HepG2 (cell line): ENCODE data around the gene PADI6. TPM values are rescaled to one million over a fixed set of nuclear protein-coding genes. Genes with fewer than 3 reads are reported as not detected.

ENCODE experiments used
- ATAC-seq: fragments of 200-7000 bp; cut with Tn5 transposase; 3 replicates; pipeline ENCODE4 v1.9.1; 2020; ENCODE audit warnings: mild to moderate bottlenecking, moderate library complexity
- BruUV-seq: library from RNA; stranded (reverse); fragments of 400-500 nt; replicated peaks from 2 replicates; lab custom pipeline; 2021; lab: Mats Ljungman, UMichigan
- CTCF ChIA-PET: fragments of 300-600 bp; formaldehyde crosslinking; extraction: SDS; loops from one replicate; lab custom pipeline; 2021; ENCODE audit warnings: low total read pairs, inconsistent platforms, low intra/inter-chr PET ratio; lab: Yijun Ruan, JAX
- POLR2A ChIA-PET: fragments of 350-600 bp; sonication (Branson Sonifier 250); formaldehyde crosslinking; loops from one replicate; lab custom pipeline; 2020; ENCODE audit warnings: antibody characterized with exemption, inconsistent platforms; lab: Yijun Ruan, JAX
- DNase-seq: peaks from one replicate; pipeline ENCODE4 v3.0.0-alpha.2; 2015; ENCODE audit warnings: low spot score
- FAIRE-seq: peaks from 3 replicates; lab custom pipeline; 2011; peaks lifted over from hg19 to GRCh38; lab: Jason Lieb, UNC
- H2AFZ ChIP-seq: one replicate; pipeline ENCODE4 v1.6.1; 2011; ENCODE audit warnings: low read length, inconsistent platforms
- H3K27ac ChIP-seq: fragments of 300-600 bp; 3 replicates; pipeline ENCODE4 v1.8.0; 2011; ENCODE audit warnings: mixed run types, mild to moderate bottlenecking, mixed read lengths, low read length, inconsistent platforms; ENCODE audit not compliant: insufficient read depth; ENCODE audit errors: extremely low read length
- H3K27me3 ChIP-seq, 2 experiments: fragments of 200-600 bp in 1 of 2; 2 replicates in 1 of 2; 3 replicates in 1 of 2; pipeline versions ENCODE4 v1.6.0 to v1.8.0; 2011; ENCODE audit warnings: low read length in 2 of 2, mild to moderate bottlenecking in 2 of 2, moderate library complexity in 2 of 2, inconsistent platforms in 1 of 2; ENCODE audit not compliant: insufficient read depth in 2 of 2, control insufficient read depth in 1 of 2
- H3K36me3 ChIP-seq, 2 experiments: fragments of 200-600 bp in 1 of 2; replicated peaks in 1 of 2; 2 replicates in 1 of 2; 3 replicates in 1 of 2; pipeline versions ENCODE4 v1.5.1 to v1.8.0; 2011; ENCODE audit warnings: low read length in 2 of 2, inconsistent platforms in 1 of 2; ENCODE audit not compliant: insufficient read depth in 2 of 2, control insufficient read depth in 1 of 2
- H3K4me1 ChIP-seq: 2 replicates; pipeline ENCODE4 v1.5.1; 2012; ENCODE audit warnings: low read length, inconsistent platforms; ENCODE audit not compliant: insufficient read depth
- H3K4me2 ChIP-seq: 2 replicates; pipeline ENCODE4 v1.6.0; 2011; ENCODE audit warnings: low read depth, low read length, inconsistent platforms
- H3K4me3 ChIP-seq, 3 experiments: fragments of 200-600 bp in 1 of 3; sonication (generic), shearing (Covaris generic) in 1 of 3; replicated peaks in 1 of 3; 2 replicates each; pipeline ENCODE4 v1.5.1; 2011 to 2016; ENCODE audit warnings: low read length in 3 of 3, inconsistent platforms in 2 of 3, low read depth in 2 of 3, mild to moderate bottlenecking in 2 of 3, control low read depth in 1 of 3, mixed read lengths in 1 of 3; ENCODE audit not compliant: insufficient read depth in 1 of 3
- H3K79me2 ChIP-seq: one replicate; pipeline ENCODE4 v1.6.1; 2011; ENCODE audit warnings: low read length, inconsistent platforms; ENCODE audit not compliant: insufficient read depth
- H3K9ac ChIP-seq: 2 replicates; pipeline ENCODE4 v1.6.0; 2011; ENCODE audit warnings: mild to moderate bottlenecking, low read depth, low read length, inconsistent platforms; ENCODE audit not compliant: insufficient read depth
- H3K9me3 ChIP-seq: 2 replicates; pipeline ENCODE4 v1.5.1; 2012; ENCODE audit warnings: mild to moderate bottlenecking, low read length
- H4K20me1 ChIP-seq: 2 replicates; pipeline ENCODE4 v1.6.0; 2011; ENCODE audit warnings: inconsistent platforms, mild to moderate bottlenecking, low read length, moderate library complexity; ENCODE audit not compliant: insufficient read depth
- AKAP8 ChIP-seq: sonication (generic); formaldehyde crosslinking; IDR thresholded peaks from 2 replicates; pipeline ENCODE4 v1.5.1; 2020; ENCODE audit warnings: mild to moderate bottlenecking, missing genetic modification reagents
- THAP7 ChIP-seq: sonication (generic); formaldehyde crosslinking; IDR thresholded peaks from 2 replicates; pipeline ENCODE4 v1.8.1; 2023; ENCODE audit warnings: mild to moderate bottlenecking, missing genetic modification reagents
- ZNF629 ChIP-seq: sonication (generic); formaldehyde crosslinking; conservative IDR thresholded peaks from 2 replicates; pipeline ENCODE4 v1.5.0; 2020; ENCODE audit warnings: missing genetic modification reagents
- WGBS: methylation state at CpG from one replicate; pipeline ENCODE4 v1.1.6; 2017; ENCODE audit warnings: low lambda C conversion rate; 5-methylcytosine and 5-hydroxymethylcytosine counted together
- in situ Hi-C: cut with HindIII; loops from 2 replicates; pipeline ENCODE4 v1.10.0; 2017; ENCODE audit warnings: low pct_unique_long_range_greater_than_20kb; ENCODE audit not compliant: extremely low pct_ligation_motif_present
- intact Hi-C: fragments of 100-400 bp; cut with micrococcal nuclease; formaldehyde crosslinking; loops from one replicate; pipeline ENCODE4 v1.10.0; 2022; ENCODE audit not compliant: unreplicated experiment
- polyA plus RNA-seq, 8 experiments: library from polyadenylated mRNA; depleted of rRNA in 3 of 8; stranded (reverse) in 7 of 8; unstranded in 1 of 8; fragments of >200 nt; fragmentation: Illumina TruSeq in 4 of 8; extraction: Trizol in 4 of 8; gene quantifications; 2 replicates each; pipeline versions ENCODE4 v1.2.1 to v1.2.3, GENCODE V29; 2011 to 2016; ENCODE audit warnings: low read depth in 4 of 8, missing spikeins in 1 of 8, mixed read lengths in 1 of 8; ENCODE audit not compliant: insufficient read depth in 1 of 8
- total RNA-seq, 5 experiments: library from RNA; depleted of rRNA; stranded (reverse); fragments of >200 nt; fragmentation: Illumina TruSeq; extraction: Trizol; gene quantifications; 2 replicates each; pipeline ENCODE4 v1.2.3, GENCODE V29; 2016; ENCODE audit warnings: low read depth in 1 of 5
- TF ChIP-seq, protein P1 (sequence below): sonication (generic); formaldehyde crosslinking; IDR thresholded peaks from 2 replicates; pipeline ENCODE4 v1.5.0; 2020; ENCODE audit warnings: mild to moderate bottlenecking, missing genetic modification reagents

Gene PADI6
- total and polyA plus RNA-seq, 2 of the 13 experiments (the other 11 are each of a cell fraction or from before 2014, with no cell fraction given): not detected

GRCh38 chr1:17356387-17357026 lies 15.5 kb upstream of the PADI6 start (continued):
- TF ChIP-seq, protein P1, sequence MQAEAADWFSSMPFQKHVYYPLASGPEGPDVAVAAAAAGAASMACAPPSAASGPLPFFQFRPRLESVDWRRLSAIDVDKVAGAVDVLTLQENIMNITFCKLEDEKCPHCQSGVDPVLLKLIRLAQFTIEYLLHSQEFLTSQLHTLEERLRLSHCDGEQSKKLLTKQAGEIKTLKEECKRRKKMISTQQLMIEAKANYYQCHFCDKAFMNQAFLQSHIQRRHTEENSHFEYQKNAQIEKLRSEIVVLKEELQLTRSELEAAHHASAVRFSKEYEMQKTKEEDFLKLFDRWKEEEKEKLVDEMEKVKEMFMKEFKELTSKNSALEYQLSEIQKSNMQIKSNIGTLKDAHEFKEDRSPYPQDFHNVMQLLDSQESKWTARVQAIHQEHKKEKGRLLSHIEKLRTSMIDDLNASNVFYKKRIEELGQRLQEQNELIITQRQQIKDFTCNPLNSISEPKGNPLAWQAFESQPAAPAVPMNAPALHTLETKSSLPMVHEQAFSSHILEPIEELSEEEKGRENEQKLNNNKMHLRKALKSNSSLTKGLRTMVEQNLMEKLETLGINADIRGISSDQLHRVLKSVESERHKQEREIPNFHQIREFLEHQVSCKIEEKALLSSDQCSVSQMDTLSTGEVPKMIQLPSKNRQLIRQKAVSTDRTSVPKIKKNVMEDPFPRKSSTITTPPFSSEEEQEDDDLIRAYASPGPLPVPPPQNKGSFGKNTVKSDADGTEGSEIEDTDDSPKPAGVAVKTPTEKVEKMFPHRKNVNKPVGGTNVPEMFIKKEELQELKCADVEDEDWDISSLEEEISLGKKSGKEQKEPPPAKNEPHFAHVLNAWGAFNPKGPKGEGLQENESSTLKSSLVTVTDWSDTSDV (CRISPR knock-in tag): no peak
- TF ChIP-seq THAP7 (CRISPR knock-in tag): no peak

DNA sequence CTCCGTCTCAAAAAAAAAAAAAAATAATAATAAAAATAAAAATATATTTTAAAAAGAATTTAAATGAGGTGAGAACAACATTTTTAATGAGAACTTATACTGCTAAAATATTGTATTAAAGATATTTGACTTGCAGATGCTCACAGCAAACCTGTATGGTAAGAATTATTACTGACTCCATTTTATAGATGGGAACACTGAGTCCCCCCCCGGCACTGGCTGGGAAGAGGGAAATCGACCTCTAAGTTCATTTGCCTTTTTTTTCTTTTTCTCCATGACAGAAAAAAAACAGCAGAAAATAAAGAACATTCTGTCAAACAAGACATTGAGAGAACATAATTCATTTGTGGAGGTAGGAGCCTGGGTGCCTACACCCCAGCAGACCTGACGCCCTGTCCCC lies 13.4 kb upstream of the PADI6 start:
- H3K9me3 ChIP-seq: no peaks in the 10 kb centered on the region
- BruUV-seq: no TSS peak
- peaks cover 2 to 24% of the 10 kb centered on the region in 2 experiments; a peak in 3 of 5 replicates for H3K27me3 ChIP-seq
- TF ChIP-seq AKAP8 (CRISPR knock-in tag) (no peak), ZNF629 (peak; percentile 57)
- WGBS: 42% methylated on average over 4 of the region's 4 CpGs
- intact Hi-C loops: no loop called here
- no peaks in the 10 kb centered on the region for H4K20me1 ChIP-seq
- H3K36me3 ChIP-seq: no peaks in the 10 kb centered on the region
- H3K79me2 ChIP-seq: no peaks in the 10 kb centered on the region
- no peak overlapping the region for H3K9ac ChIP-seq
- H3K4me3 ChIP-seq: no peak overlapping the region
- in situ Hi-C loops: no loop called here
- no peak overlapping the region for H3K4me2 ChIP-seq
- FAIRE-seq (no peak), ATAC-seq (no peak), DNase-seq (no peak)
- POLR2A ChIA-PET: no interaction called here
- no peak overlapping the region for H3K27ac ChIP-seq
- CTCF ChIA-PET: no interaction called here
- H3K4me1 ChIP-seq: no peaks in the 10 kb centered on the region
- H2AFZ ChIP-seq: no peak overlapping the region
